Activated CD8-positive, alpha-beta memory T cell treated with anti-CD3 and anti-CD28 coated beads, Interleukin-2, amount 50 U/mL, for 1 hour (primary cell): ENCODE measurements around the gene ARID1B.

Experiments used
- DNase-seq: peaks from one replicate; pipeline ENCODE4 v3.0.0-alpha.2; 2020; ENCODE audit errors: extremely low read depth

ARID1B gene

GRCh38 chr6:157182503-157183264 lies 405.5 kb downstream of the ARID1B start:
- no peak for DNase-seq

- DNase-seq: no peak
Measured at GRCh38 chr6:157184202-157185015, 407.2 kb downstream of the ARID1B start.

GRCh38 chr6:157185171-157185570 lies 408.0 kb downstream of the ARID1B start:
- DNase-seq: no peak

GRCh38 chr6:157185986-157186385 lies 408.8 kb downstream of the ARID1B start:
- no peak for DNase-seq

DNA sequence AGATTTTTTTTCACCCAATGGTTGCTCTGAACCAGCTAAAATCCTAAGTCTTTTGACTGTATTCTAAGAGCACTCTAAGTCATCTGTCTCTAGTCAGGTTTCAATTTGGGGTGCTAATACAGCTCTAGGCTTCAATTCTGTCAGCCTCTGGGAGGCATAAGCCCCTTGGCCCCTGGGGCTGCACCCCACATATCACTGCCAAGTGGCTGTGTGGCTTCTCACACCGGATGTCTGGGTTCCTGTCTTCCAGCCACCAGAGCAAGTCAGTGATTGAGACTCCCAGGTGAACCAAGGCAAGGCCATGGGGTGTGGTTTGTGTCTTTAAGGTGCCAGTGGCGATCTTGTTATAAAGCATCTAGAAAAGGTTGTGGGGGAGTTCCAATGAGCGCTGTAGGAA lies 409.6 kb downstream of the ARID1B start:
- no peak for DNase-seq

DNA sequence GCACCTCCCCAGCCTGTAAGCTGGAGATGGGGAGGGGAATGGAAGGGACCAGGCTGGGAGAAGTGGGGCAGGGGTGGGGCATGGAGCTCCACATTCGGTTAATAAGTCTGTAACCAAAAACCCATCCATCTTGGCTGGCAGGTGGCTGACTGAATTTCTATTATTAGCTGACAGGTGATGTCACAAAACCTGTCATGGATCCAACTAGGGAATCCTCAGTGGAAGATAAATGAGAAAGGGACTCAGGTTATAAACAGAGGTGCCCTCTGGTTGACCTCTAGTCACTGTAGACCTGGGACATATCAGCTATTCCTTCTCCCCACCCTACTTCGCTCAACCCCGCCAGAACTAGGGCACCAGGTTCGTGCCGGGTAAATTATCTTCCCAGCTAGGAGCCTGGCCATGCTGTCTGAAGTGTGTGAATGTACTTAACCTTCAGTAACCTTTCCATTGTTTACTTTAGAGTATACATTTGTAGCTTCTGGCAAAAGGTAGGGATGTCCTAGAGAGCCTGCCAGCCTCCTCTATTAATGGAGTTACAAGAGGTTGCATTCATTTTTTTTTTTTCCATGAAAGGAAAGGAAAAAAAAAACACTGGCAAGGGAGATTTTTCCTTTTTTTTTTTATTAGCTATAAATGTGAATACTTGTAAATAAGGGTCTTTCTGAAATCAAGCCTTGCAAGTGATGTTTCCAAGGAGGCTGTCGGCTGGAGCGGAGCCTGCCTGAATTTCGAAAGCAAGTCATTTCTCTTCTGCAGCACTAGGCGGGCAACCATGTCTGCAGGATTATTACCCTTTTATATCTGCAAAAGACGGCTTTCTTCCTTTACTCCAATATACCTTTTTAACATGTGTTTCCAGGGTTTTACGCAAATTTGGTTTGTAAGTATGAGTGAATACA lies 410.3 kb downstream of the ARID1B start:
- no peak for DNase-seq

DNA sequence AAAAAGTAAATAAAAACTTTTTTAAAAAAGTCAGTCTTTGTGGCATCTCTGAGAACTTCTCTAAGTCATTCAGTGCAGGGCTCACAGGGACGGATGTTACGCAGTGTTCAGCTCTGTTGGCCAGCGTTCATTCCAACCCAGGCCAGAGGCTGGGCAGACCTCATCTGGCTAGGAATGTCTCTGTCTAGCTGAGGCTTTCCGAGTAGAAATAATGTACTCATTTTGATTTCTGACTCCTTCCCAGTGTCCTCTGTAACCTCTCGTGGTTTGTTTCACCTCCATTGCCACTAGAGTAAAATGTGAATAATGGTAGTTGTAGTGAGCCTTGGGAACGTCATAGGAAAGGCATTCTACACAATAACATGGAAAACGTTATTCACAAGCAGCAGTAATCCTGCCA lies 411.0 kb downstream of the ARID1B start:
- DNase-seq: no peak

- no peak for DNase-seq
Measured at GRCh38 chr6:157193443-157193996, 416.3 kb downstream of the ARID1B start.

- DNase-seq: no peak
Measured at GRCh38 chr6:157194110-157194509, 416.9 kb downstream of the ARID1B start.

GRCh38 chr6:157194643-157195042 lies 417.5 kb downstream of the ARID1B start:
- no peak for DNase-seq

DNA sequence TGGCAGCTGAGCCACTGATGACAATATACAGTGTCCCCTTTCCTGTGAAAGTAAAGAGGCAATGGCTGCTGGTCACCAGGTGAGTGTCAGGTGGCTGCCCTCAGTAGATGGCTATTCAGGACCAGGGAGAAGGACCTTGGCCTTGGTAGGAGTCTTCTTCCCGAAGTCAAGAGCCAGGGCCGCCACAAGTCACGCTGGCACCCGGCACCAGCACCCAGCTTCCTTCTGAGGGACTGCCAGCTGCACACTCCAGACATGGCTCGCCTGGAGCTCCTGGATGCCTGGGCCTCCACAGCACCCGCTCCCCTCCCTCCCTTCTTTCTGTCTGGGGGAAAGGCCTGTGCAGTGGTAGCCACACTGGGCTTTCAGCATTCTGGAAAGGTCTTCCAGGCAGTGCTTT lies 419.2 kb downstream of the ARID1B start:
- no peak for DNase-seq

DNA sequence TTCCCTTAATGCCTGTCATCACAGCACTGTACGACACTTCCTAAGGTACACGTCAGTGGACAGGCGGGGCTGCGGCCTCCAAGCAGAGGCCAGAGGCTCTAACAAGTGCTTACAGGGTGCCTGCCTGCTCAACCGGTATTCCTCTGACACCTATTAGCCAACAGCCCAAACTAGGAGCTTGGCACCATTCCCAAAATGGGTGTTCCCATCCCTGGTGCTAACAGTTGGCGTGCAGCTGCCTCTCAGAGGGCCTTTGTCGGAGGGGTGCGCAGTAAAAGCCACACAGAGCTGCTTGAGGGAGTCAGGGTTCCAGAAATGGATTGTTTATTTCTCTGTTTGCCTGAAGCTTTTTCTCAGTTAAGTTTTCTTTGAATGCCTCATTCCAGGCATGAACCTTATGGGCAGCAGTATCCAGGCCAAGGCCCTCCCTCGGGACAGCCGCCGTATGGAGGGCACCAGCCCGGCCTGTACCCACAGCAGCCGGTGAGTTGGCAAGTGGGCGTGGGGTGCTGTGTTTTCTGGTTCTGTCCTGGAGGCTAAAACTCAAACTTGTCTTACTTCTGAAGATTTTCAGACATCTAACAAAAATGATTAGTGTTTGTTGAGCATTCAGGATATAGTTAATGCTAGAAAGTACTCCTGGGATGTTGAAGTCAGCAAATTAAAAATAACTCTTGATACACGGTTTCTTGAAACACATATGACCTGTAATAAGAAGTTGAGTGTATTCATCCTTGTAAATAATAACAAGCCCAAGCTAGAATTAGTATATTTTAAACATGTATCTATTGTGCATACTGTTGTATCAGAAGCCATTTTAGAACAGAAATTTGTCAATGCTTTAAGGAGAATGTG lies 421.5 kb downstream of the ARID1B start:
- DNase-seq: no peak

GRCh38 chr6:157200117-157200516 lies 422.9 kb downstream of the ARID1B start:
- no peak for DNase-seq

DNA sequence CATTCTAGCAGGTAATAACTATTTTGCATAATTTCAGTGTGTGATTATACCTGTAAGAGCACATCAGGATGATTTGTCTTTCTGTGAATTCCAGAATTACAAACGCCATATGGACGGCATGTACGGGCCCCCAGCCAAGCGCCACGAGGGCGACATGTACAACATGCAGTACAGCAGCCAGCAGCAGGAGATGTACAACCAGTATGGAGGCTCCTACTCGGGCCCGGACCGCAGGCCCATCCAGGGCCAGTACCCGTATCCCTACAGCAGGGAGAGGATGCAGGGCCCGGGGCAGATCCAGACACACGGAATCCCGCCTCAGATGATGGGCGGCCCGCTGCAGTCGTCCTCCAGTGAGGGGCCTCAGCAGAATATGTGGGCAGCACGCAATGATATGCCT lies 423.4 kb downstream of the ARID1B start:
- no peak for DNase-seq

- DNase-seq: no peak
Measured at GRCh38 chr6:157201083-157201482, 423.9 kb downstream of the ARID1B start.

DNA sequence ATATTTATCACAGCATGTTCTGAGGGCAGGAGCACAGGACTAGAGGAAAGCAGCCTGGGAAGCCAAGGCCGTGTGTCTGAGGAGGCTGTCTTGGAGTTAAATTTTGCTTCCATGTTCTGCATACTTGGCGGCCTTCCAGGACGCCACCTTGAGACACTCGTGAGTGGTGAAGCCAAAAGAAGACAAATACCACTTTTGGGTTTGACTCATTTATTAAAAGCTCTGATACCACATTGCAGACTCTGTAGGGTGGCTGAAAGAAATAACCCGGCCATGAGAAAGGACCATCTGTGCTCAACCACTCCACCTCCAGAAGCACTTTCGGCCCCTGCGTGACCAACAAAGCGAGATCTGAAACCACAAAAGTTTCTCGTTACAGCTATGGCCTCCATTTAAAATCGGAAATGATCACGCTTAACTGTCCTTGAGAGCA lies 426.1 kb downstream of the ARID1B start:
- DNase-seq: no peak

DNA sequence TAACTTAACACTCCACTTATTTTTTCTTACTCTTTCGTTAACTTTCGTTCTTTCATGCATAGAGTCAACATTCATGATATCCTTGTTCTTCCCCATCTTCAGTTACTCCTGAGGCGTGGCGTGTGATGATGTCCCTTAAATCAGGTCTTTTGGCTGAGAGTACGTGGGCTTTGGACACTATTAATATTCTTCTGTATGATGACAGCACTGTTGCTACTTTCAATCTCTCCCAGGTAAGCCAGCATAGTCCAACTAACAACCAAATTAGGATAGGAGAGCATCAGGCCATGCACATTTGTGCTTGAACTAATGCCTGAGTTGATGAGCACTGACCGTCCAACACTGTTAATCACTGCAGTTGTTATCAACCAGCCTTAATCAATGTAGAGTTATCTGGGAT lies 426.6 kb downstream of the ARID1B start:
- DNase-seq: no peak

DNA sequence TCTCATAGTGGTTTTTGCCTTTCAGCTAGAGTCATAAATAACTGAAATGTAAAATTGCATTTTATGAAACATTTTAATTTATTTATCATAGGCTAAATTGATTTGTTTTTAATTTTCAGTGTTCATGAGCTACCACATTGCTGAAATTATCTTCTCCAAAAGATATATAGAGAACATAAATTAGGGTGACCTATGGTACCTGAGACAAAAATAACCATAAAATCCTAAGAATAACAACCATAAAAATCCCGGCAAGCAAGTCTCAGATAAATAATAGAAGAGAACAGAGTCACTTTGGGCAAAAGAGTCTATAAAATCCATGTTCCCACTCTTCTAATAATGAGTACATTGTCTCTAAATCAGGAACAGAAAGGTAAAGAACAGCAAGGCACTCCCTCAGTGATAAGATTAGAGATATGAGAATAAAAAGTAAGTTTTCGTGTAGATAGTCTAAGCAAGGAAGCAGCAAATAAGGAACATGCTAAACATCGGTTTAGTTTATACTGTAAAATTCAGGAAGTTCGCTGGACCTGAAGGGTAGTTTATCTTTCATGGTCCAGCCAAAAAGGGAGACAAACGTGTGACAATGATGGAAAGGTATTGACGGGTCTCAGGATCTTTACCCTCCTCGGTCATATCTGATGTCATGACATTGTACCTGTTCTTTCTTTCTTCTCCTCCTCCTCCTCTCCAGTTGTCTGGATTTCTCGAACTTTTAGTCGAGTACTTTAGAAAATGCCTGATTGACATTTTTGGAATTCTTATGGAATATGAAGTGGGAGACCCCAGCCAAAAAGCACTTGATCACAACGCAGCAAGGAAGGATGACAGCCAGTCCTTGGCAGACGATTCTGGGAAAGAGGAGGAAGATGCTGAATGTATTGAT lies 428.5 kb downstream of the ARID1B start:
- no peak for DNase-seq

GRCh38 chr6:157206359-157206815 lies 429.2 kb downstream of the ARID1B start:
- DNase-seq: no peak
